KG1 (cell line): ENCODE measurements around the gene TMEM164.
"Not testable (repeated sequence)": the region's sequence is repeated elsewhere in the genome, so short reads cannot be mapped to it uniquely, and the experiment has no call there.

Source experiments
- DNase-seq: peaks from one replicate; lab custom pipeline; 2025; lab: John Stamatoyannopoulos, UW

The TMEM164 gene

GRCh38 chrX:110132450-110133114 lies 129.7 kb downstream of the TMEM164 start:
- no peak for DNase-seq

GRCh38 chrX:110133735-110134370 lies 130.9 kb downstream of the TMEM164 start:
- DNase-seq, result no peak

GRCh38 chrX:110135618-110136017 lies 132.7 kb downstream of the TMEM164 start:
- DNase-seq, result no peak

GRCh38 chrX:110136136-110136535 lies 133.2 kb downstream of the TMEM164 start:
- DNase-seq, result no peak

GRCh38 chrX:110138557-110138956 lies 135.6 kb downstream of the TMEM164 start:
- no peak for DNase-seq

GRCh38 chrX:110139172-110139571 lies 136.3 kb downstream of the TMEM164 start:
- DNase-seq, result no peak

- no peak for DNase-seq
These were observed 139.2 kb downstream of the TMEM164 start for GRCh38 chrX:110142096-110142495.

GRCh38 chrX:110143454-110144210 lies 140.7 kb downstream of the TMEM164 start:
- no peak for DNase-seq

- DNase-seq, result no peak
These were observed 142.4 kb downstream of the TMEM164 start for GRCh38 chrX:110145311-110145710.

- DNase-seq, result no peak
These were observed 142.9 kb downstream of the TMEM164 start for GRCh38 chrX:110145854-110146253.

- DNase-seq, result no peak
These were observed 143.6 kb downstream of the TMEM164 start for GRCh38 chrX:110146521-110146920.

GRCh38 chrX:110153244-110153643 lies 150.3 kb downstream of the TMEM164 start:
- DNase-seq, result no peak

- no peak for DNase-seq
These were observed 151.0 kb downstream of the TMEM164 start for GRCh38 chrX:110153896-110154295.

- not testable (repeated sequence) for DNase-seq
These were observed 151.4 kb downstream of the TMEM164 start for GRCh38 chrX:110154328-110154727.

- no peak for DNase-seq
These were observed 152.8 kb downstream of the TMEM164 start for GRCh38 chrX:110155759-110156158.

GRCh38 chrX:110156167-110156754 lies 153.3 kb downstream of the TMEM164 start:
- no peak for DNase-seq

- no peak for DNase-seq
These were observed 154.5 kb downstream of the TMEM164 start for GRCh38 chrX:110157444-110157843.

GRCh38 chrX:110159235-110159634 lies 156.3 kb downstream of the TMEM164 start:
- DNase-seq, result no peak

- no peak for DNase-seq
These were observed 157.0 kb downstream of the TMEM164 start for GRCh38 chrX:110159865-110160264.

GRCh38 chrX:110161361-110161686 lies 158.4 kb downstream of the TMEM164 start:
- DNase-seq, result no peak

GRCh38 chrX:110162131-110162530 lies 159.2 kb downstream of the TMEM164 start:
- no peak for DNase-seq

- DNase-seq, result no peak
These were observed 160.0 kb downstream of the TMEM164 start for GRCh38 chrX:110162867-110163266.

- no peak for DNase-seq
These were observed 160.6 kb downstream of the TMEM164 start for GRCh38 chrX:110163488-110163887.
